HG03571 (cell line): Measurements from ENCODE around the gene ANP32A.

Source experiments
- ATAC-seq: cut with Tn5 transposase; IDR thresholded peaks from one replicate; pipeline ENCODE4 v1.9.1; 2021; ENCODE audit not compliant: unreplicated experiment

ANP32A gene

GRCh38 chr15:68821190-68821840, 620 bp upstream of the ANP32A start:
- peak; percentile 10 for ATAC-seq

GRCh38 chr15:68819495-68820294, 1.0 kb downstream of the ANP32A start:
- no peak for ATAC-seq

GRCh38 chr15:68818769-68819494, 1.8 kb downstream of the ANP32A start:
- ATAC-seq: no peak

- ATAC-seq: no peak
Measured at GRCh38 chr15:68818066-68818768, 2.5 kb downstream of the ANP32A start.

- no peak for ATAC-seq
Measured at GRCh38 chr15:68817304-68818065, 3.2 kb downstream of the ANP32A start.

GRCh38 chr15:68816795-68817303, 3.8 kb downstream of the ANP32A start:
- no peak for ATAC-seq

- ATAC-seq: no peak
Measured at GRCh38 chr15:68816158-68816557, 4.5 kb downstream of the ANP32A start.

GRCh38 chr15:68815598-68815997, 5.1 kb downstream of the ANP32A start:
- ATAC-seq: no peak

- no peak for ATAC-seq
Measured at GRCh38 chr15:68814596-68814995, 6.1 kb downstream of the ANP32A start.

- no peak for ATAC-seq
Measured at GRCh38 chr15:68812597-68813431, 7.9 kb downstream of the ANP32A start.

GRCh38 chr15:68812069-68812468, 8.6 kb downstream of the ANP32A start:
- ATAC-seq: no peak

- no peak for ATAC-seq
Measured at GRCh38 chr15:68809517-68809916, 11.2 kb downstream of the ANP32A start.

- no peak for ATAC-seq
Measured at GRCh38 chr15:68808770-68809169, 11.9 kb downstream of the ANP32A start.

- ATAC-seq: no peak
Measured at GRCh38 chr15:68808091-68808490, 12.6 kb downstream of the ANP32A start.

GRCh38 chr15:68807249-68807648, 13.4 kb downstream of the ANP32A start:
- no peak for ATAC-seq

GRCh38 chr15:68806220-68807060, 14.3 kb downstream of the ANP32A start:
- no peak for ATAC-seq

GRCh38 chr15:68802373-68802772, 18.3 kb downstream of the ANP32A start:
- ATAC-seq: no peak

- no peak for ATAC-seq
Measured at GRCh38 chr15:68801572-68802148, 19.0 kb downstream of the ANP32A start.
